Heart left ventricle (tissue), 16 donors: ENCODE measurements around the gene RAB17. TPM values are rescaled to one million over a fixed set of nuclear protein-coding genes. Genes with fewer than 3 reads are reported as not detected.

Source experiments
- ATAC-seq, 4 donors: fragments of 200-7000 bp; cut with Tn5 transposase; one replicate each; pipeline ENCODE4 v1.9.1; 2020 to 2022; ENCODE audit warnings: moderate library complexity in 4 of 4, mild to moderate bottlenecking in 3 of 4, moderate number of reproducible peaks in 1 of 4
- DNase-seq, 5 donors: peaks; one replicate each; pipeline ENCODE4 v3.0.0-alpha.2; 2020
- H3K27ac ChIP-seq, 12 donors: fragments of 200-600 bp; sonication (generic) in 4 of 12; one replicate each; pipeline versions ENCODE4 v1.5.0 to v1.8.0; 2016 to 2022; ENCODE audit warnings: mild to moderate bottlenecking in 2 of 12
- H3K27me3 ChIP-seq, 9 donors: fragments of 200-600 bp; sonication (generic) in 2 of 9; one replicate each; pipeline versions ENCODE4 v1.5.1 to v1.8.0; 2016 to 2022; ENCODE audit warnings: mild to moderate bottlenecking in 3 of 9
- H3K36me3 ChIP-seq, 9 donors: fragments of 200-600 bp; sonication (generic) in 2 of 9; one replicate each; pipeline versions ENCODE4 v1.5.0 to v1.8.0; 2018 to 2022; ENCODE audit warnings: mild to moderate bottlenecking in 2 of 9
- H3K4me1 ChIP-seq, 12 donors: fragments of 200-600 bp; sonication (generic) in 4 of 12; one replicate each; pipeline versions ENCODE4 v1.5.0 to v1.8.0; 2016 to 2022; ENCODE audit warnings: mild to moderate bottlenecking in 3 of 12
- H3K4me3 ChIP-seq, 12 donors: fragments of 200-600 bp; sonication (generic) in 4 of 12; one replicate each; pipeline versions ENCODE4 v1.5.0 to v1.8.0; 2017 to 2022; ENCODE audit warnings: mild to moderate bottlenecking in 9 of 12, moderate library complexity in 4 of 12
- H3K9me3 ChIP-seq, 12 donors: fragments of 200-600 bp; sonication (generic) in 4 of 12; one replicate each; pipeline versions ENCODE4 v1.5.0 to v1.8.0; 2016 to 2022; ENCODE audit warnings: mild to moderate bottlenecking in 1 of 12
- POLR2A ChIP-seq, 2 donors: fragments of 450-650 bp; IDR thresholded peaks; one replicate each; pipeline ENCODE4 v1.6.1; 2017; ENCODE audit warnings: antibody characterized with exemption in 2 of 2, mild to moderate bottlenecking in 2 of 2, moderate library complexity in 2 of 2
- WGBS, 4 donors: extraction: QIAGEN DNeasy Blood & Tissue Kit in 2 of 4; methylation state at CpG; one replicate each; pipeline versions ENCODE4 v1.1.5 to v1.1.7; 2013 to 2018; 5-methylcytosine and 5-hydroxymethylcytosine counted together
- intact Hi-C, 10 donors: fragments of 100-400 bp; cut with DNase I; formaldehyde crosslinking; loops; one replicate each; pipeline versions ENCODE4 v1.11.1 to v1.14.2; 2022
- polyA plus RNA-seq, 2 donors: library from polyadenylated mRNA; stranded (reverse); fragments of 200-250 nt; gene quantifications; one replicate each; pipeline ENCODE4 v1.2.3, GENCODE V29; 2013
- total RNA-seq, 9 donors: library from RNA; depleted of rRNA in 2 of 9; stranded (reverse); fragments of >200 nt in 2 of 9; fragmentation: NEBNext Ultra II Directional in 3 of 9; extraction: Animal tissue kit (Norgen Biotek cat#: 25700) in 3 of 9; gene quantifications; one replicate each; pipeline versions ENCODE4 v1.1.0 to v1.2.4, GENCODE V29; 2016 to 2023
- TF ChIP-seq, protein P1 (sequence below), 12 donors: fragments of 200-600 bp; sonication (generic) in 4 of 12; IDR thresholded peaks; one replicate each; pipeline versions ENCODE4 v1.5.0 to v1.8.0; 2018 to 2022; ENCODE audit warnings: antibody characterized with exemption in 12 of 12, mild to moderate bottlenecking in 5 of 12
- donor health status: ischemic (EF 13 %, LVEDD 7.1; RV severe dilation, severe dysfunction).
- donor health status: healthy with polysubstance abuse.
- donor health status: DM: no; HTN: yes; CAD: no.
- donor health status: DM: no; HTN: no; CAD: no.
- donor health status: ischemic (EF 25% LVEDD 6.9; RV normal size, moderate dysfunction).
- donor health status: ischemic (EF 25% LVEDD 5.7; RV mildly dilated, moderate dysfunction).
- donor health status: healthy.
- donor health status: DM: yes; HTN: yes; CAD: no.
- donor health status: ischemic (EF 35%, LVEDD 5.7; RV mildly dilated, moderate dysfunction).
- donor health status: nonischemic (EF 11% LVEDD 7.7; RV severe dilation, severe dysfunction).
- donor health status: DM: yes; HTN: yes; CAD: no.
- donor health status: PGD.
- donor health status: ischemic (EF 29% LVEDD 5.4; RV normal size, mild dysfunction).
- donor health status: nonischemic (EF 23%, LVEDD 6.1; RV moderate dilation, normal function).

Gene RAB17
- total and polyA plus RNA-seq, 11 donors, result 1.1 to 7.3 (median 3.7) TPM

DNA sequence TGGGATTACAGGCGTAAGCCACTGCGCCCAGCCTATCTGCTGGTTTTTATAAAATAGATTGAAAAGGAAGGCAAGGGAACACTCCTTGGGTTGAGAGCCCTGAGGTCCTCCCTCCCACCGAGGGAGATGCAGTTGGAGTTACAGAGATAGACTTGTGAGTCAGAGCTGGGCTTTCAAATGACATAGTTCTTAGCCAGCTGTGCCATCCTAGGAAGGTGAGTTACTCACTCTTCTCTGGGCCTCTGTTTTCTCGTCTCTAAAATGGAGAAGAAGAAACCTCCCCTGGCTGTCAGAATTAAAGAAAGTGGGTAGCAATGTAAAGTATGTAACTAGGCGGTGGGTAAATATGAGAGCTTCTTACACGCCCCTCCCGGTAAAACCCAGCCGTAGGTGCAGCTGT is 39.2 kb upstream of the RAB17 start:
- H3K4me1 ChIP-seq, result peaks cover 7 to 85% (median 64%) of the 10 kb centered on the region in 12 donors
- H3K27me3 ChIP-seq, result peaks cover 0 to 6% (median 0%) of the 10 kb centered on the region in 9 donors
- H3K36me3 ChIP-seq, result peaks cover 0 to 18% (median 0%) of the 10 kb centered on the region in 9 donors
- intact Hi-C loops, result loop anchor here in 5 of 10 donors (5.0 kb wide), 3 partner anchors 33 to 103 kb away; no protein-coding TSS in a partner anchor
- peak overlapping the region in 2 of 12 donors; percentile 6 to 73 for H3K4me3 ChIP-seq
- no peak for TF ChIP-seq POLR2A (IDR thresholded peaks at IDR 0.05)
- TF ChIP-seq, protein P1, sequence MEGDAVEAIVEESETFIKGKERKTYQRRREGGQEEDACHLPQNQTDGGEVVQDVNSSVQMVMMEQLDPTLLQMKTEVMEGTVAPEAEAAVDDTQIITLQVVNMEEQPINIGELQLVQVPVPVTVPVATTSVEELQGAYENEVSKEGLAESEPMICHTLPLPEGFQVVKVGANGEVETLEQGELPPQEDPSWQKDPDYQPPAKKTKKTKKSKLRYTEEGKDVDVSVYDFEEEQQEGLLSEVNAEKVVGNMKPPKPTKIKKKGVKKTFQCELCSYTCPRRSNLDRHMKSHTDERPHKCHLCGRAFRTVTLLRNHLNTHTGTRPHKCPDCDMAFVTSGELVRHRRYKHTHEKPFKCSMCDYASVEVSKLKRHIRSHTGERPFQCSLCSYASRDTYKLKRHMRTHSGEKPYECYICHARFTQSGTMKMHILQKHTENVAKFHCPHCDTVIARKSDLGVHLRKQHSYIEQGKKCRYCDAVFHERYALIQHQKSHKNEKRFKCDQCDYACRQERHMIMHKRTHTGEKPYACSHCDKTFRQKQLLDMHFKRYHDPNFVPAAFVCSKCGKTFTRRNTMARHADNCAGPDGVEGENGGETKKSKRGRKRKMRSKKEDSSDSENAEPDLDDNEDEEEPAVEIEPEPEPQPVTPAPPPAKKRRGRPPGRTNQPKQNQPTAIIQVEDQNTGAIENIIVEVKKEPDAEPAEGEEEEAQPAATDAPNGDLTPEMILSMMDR (IDR thresholded peaks at IDR 0.05), result no peak
- peak overlapping the region in 11 of 12 donors; percentile 82 to 96 (median 91) for H3K27ac ChIP-seq
- peaks cover 0 to 6% (median 0%) of the 10 kb centered on the region in 12 donors for H3K9me3 ChIP-seq
- no peak for ATAC-seq
- WGBS, 4 donors, result 41 to 77% (median 61%) methylated on average over 8 of the region's 8 CpGs
- no peak for DNase-seq

DNA sequence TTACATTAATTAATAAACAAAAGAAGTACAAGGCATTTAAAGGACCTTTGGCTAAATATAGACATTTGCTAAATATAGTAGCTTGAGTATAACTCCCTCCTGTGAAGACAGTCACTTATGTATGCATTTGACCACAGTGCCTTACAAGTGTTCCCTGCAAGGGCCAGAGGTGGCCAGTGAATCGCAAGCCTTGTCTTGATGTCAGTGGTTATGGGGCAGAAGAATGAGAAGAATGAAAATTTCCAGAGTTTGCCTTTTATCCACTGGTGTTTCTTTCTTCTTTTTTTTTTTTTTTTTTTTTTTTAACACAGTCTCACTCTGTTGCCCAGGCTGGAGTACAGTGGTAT is 38.6 kb upstream of the RAB17 start:
- TF ChIP-seq POLR2A (IDR thresholded peaks at IDR 0.05), result no peak
- TF ChIP-seq, protein P1 (IDR thresholded peaks at IDR 0.05), result no peak
- H3K9me3 ChIP-seq, result peaks cover 0 to under 1% (median 0%) of the 10 kb centered on the region in 12 donors
- DNase-seq (no peak), ATAC-seq (peak in 2 of 4 donors; percentile 13 to 25)
- 42 to 63% (median 63%) methylated on average over 1 of the region's 1 CpG for WGBS, 4 donors
- intact Hi-C loops, result loop anchor here in 5 of 10 donors (5.0 kb wide), 3 partner anchors 33 to 103 kb away; no protein-coding TSS in a partner anchor
- H3K27ac ChIP-seq, result peak overlapping the region in 11 of 12 donors; percentile 82 to 96 (median 91)
- peaks cover 7 to 84% (median 62%) of the 10 kb centered on the region in 12 donors for H3K4me1 ChIP-seq
- H3K36me3 ChIP-seq, result peaks cover 0 to 18% (median 0%) of the 10 kb centered on the region in 9 donors
- peaks cover 0 to 6% (median 0%) of the 10 kb centered on the region in 9 donors for H3K27me3 ChIP-seq
- peak overlapping the region in 8 of 12 donors; percentile 32 to 92 (median 73) for H3K4me3 ChIP-seq

DNA sequence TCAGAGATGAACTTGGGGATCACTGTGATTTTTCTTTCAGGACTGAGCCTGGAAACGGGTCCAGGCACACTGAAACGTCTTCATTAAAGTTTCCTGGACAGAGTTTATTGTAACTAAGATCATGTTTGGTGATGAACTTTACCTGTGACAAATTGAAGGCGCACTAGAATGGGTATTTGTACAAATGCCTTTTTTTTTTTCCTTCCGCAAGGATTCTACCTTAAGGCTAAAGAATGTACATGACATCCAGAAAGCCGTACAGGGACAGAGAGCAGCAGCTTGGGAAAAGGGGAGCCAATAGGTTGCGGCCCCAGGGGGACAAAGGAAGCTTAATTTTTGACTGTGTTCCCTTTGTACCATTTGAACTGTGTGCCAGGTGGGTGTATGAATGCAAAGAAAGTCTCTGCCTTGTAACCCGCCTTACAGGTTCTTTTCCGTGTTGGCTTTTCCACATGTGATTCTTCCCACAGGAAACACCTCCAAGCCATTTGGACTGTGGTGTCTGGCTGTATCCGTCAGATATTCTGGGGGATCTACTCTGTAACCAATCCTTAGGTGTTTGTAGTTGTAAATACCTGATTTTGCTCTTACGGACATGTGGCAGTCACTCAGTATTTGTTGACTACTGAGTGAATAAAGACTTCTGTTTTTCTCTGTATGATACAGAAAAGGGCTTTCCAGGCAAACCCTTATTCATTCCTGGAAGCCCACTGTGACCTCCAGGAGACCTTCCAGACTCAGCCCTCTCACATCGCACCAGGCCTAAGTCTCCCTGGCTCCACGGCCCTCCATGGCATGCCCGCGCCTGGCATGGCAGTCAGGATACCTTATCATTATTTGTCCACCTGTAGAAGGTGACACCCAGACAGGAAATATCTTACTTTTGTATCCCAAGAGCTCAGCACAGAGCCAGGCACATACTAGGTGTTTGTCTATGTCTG is 38.0 kb upstream of the RAB17 start:
- H3K27ac ChIP-seq, result peak overlapping the region in 11 of 12 donors; percentile 82 to 96 (median 91)
- DNase-seq, result no peak
- WGBS, 4 donors, result 33 to 46% (median 39%) methylated on average over 14 of the region's 14 CpGs
- peaks cover 7 to 78% (median 56%) of the 10 kb centered on the region in 12 donors for H3K4me1 ChIP-seq
- no peaks in the 10 kb centered on the region for H3K9me3 ChIP-seq
- H3K27me3 ChIP-seq, result peaks cover 0 to 6% (median 0%) of the 10 kb centered on the region in 9 donors
- ATAC-seq, result no peak
- intact Hi-C loops, result loop anchor here in 5 of 10 donors (5.0 kb wide), 3 partner anchors 34 to 104 kb away; no protein-coding TSS in a partner anchor
- peak overlapping the region; percentile 52 to 92 (median 73) for H3K4me3 ChIP-seq
- peaks cover 0 to 18% (median 0%) of the 10 kb centered on the region in 9 donors for H3K36me3 ChIP-seq
- TF ChIP-seq, protein P1 (IDR thresholded peaks at IDR 0.05), result no peak
- TF ChIP-seq POLR2A (IDR thresholded peaks at IDR 0.05), result no peak
